Mesenchymal stem cell (in vitro differentiated cells and primary cell): ENCODE data around the gene NUP42.

Experiments used
- DNase-seq: peaks from one replicate; pipeline ENCODE4 v3.0.0-alpha.2; 2013
- H2AFZ ChIP-seq: one replicate; pipeline ENCODE4 v1.6.1; 2013; ENCODE audit warnings: low read depth, mild to moderate bottlenecking, control low read depth, inconsistent platforms, low read length, moderate library complexity
- H2AK5ac ChIP-seq: 2 replicates; pipeline ENCODE4 v1.6.1; 2013; ENCODE audit warnings: low read length, moderate library complexity, mild to moderate bottlenecking, inconsistent platforms; ENCODE audit not compliant: severe bottlenecking
- H2BK120ac ChIP-seq: one replicate; pipeline ENCODE4 v1.6.1; 2013; ENCODE audit warnings: low read depth, mild to moderate bottlenecking, inconsistent platforms, low read length, moderate library complexity
- H2BK12ac ChIP-seq, 2 experiments: one replicate each; pipeline ENCODE4 v1.6.1; 2013; ENCODE audit warnings: inconsistent platforms in 2 of 2, low read length in 2 of 2, mild to moderate bottlenecking in 2 of 2, moderate library complexity in 2 of 2, control low read depth in 1 of 2
- H2BK15ac ChIP-seq: one replicate; pipeline ENCODE4 v1.6.1; 2013; ENCODE audit warnings: mild to moderate bottlenecking, low read depth, inconsistent platforms; ENCODE audit not compliant: poor library complexity, severe bottlenecking
- H2BK5ac ChIP-seq: 2 replicates; pipeline ENCODE4 v1.6.1; 2013; ENCODE audit warnings: low read depth, mild to moderate bottlenecking, low read length, control low read depth, inconsistent platforms; ENCODE audit not compliant: poor library complexity, severe bottlenecking
- H3K14ac ChIP-seq, 2 experiments: one replicate each; pipeline ENCODE4 v1.6.1; 2013; ENCODE audit warnings: inconsistent platforms in 2 of 2, low read length in 2 of 2, control low read depth in 1 of 2, mild to moderate bottlenecking in 1 of 2, moderate library complexity in 1 of 2
- H3K18ac ChIP-seq, 2 experiments: one replicate each; pipeline ENCODE4 v1.6.1; 2013; ENCODE audit warnings: inconsistent platforms in 2 of 2, low read length in 2 of 2, control low read depth in 1 of 2, low read depth in 1 of 2, mild to moderate bottlenecking in 1 of 2
- H3K23ac ChIP-seq, 2 experiments: one replicate each; pipeline ENCODE4 v1.6.1; 2013; ENCODE audit warnings: inconsistent platforms in 2 of 2, low read length in 2 of 2, mild to moderate bottlenecking in 2 of 2, moderate library complexity in 2 of 2, control low read depth in 1 of 2
- H3K27ac ChIP-seq: 2 replicates; pipeline ENCODE4 v1.5.1; 2013; ENCODE audit warnings: mild to moderate bottlenecking, moderate library complexity, low read length, control low read depth, inconsistent platforms; ENCODE audit not compliant: poor library complexity, severe bottlenecking
- H3K27me3 ChIP-seq, 2 experiments: 2 replicates each; pipeline versions ENCODE4 v1.6.1 to v1.7.0; 2013; ENCODE audit warnings: low read length in 2 of 2, mild to moderate bottlenecking in 2 of 2, moderate library complexity in 2 of 2, control low read depth in 1 of 2, inconsistent platforms in 1 of 2; ENCODE audit not compliant: control insufficient read depth in 1 of 2, insufficient read depth in 1 of 2
- H3K36me3 ChIP-seq, 2 experiments: 2 replicates each; pipeline versions ENCODE4 v1.6.1 to v1.7.0; 2013; ENCODE audit warnings: low read length in 2 of 2, control low read depth in 1 of 2, inconsistent platforms in 1 of 2, low read depth in 1 of 2, mild to moderate bottlenecking in 1 of 2; ENCODE audit not compliant: insufficient read depth in 2 of 2, control insufficient read depth in 1 of 2
- H3K4ac ChIP-seq, 2 experiments: one replicate each; pipeline ENCODE4 v1.6.1; 2013; ENCODE audit warnings: inconsistent platforms in 2 of 2, low read length in 2 of 2, mild to moderate bottlenecking in 2 of 2, moderate library complexity in 2 of 2, control low read depth in 1 of 2, low read depth in 1 of 2
- H3K4me1 ChIP-seq: 2 replicates; pipeline ENCODE4 v1.6.1; 2013; ENCODE audit warnings: low read depth, low read length, control low read depth; ENCODE audit not compliant: control insufficient read depth, insufficient read depth
- H3K4me2 ChIP-seq: 2 replicates; pipeline ENCODE4 v1.6.1; 2013; ENCODE audit warnings: low read length, mild to moderate bottlenecking, inconsistent platforms; ENCODE audit not compliant: poor library complexity, severe bottlenecking
- H3K4me3 ChIP-seq, 2 experiments: 2 replicates each; pipeline versions ENCODE4 v1.5.1 to v1.7.0; 2013; ENCODE audit warnings: low read length in 2 of 2, mild to moderate bottlenecking in 2 of 2, control low read depth in 1 of 2, low read depth in 1 of 2; ENCODE audit not compliant: insufficient read depth in 1 of 2
- H3K79me1 ChIP-seq: replicated peaks from 2 replicates; pipeline ENCODE4 v1.6.1; 2013; ENCODE audit warnings: mild to moderate bottlenecking, control low read depth, low read length, inconsistent platforms; ENCODE audit not compliant: poor library complexity, severe bottlenecking
- H3K9ac ChIP-seq: 2 replicates; pipeline ENCODE4 v1.7.0; 2013; ENCODE audit warnings: mild to moderate bottlenecking, low read length, moderate library complexity
- H3K9me3 ChIP-seq: 2 replicates; pipeline ENCODE4 v1.7.0; 2013; ENCODE audit warnings: mild to moderate bottlenecking, low read length; ENCODE audit not compliant: control insufficient read depth
- H4K8ac ChIP-seq: one replicate; pipeline ENCODE4 v1.6.1; 2013; ENCODE audit warnings: inconsistent platforms, mild to moderate bottlenecking, low read length, moderate library complexity
- H4K91ac ChIP-seq: one replicate; pipeline ENCODE4 v1.6.1; 2013; ENCODE audit warnings: mild to moderate bottlenecking, low read length, inconsistent platforms
- WGBS: methylation state at CpG from one replicate; pipeline ENCODE4 v1.1.7; 2013; ENCODE audit warnings: mixed read lengths; 5-methylcytosine and 5-hydroxymethylcytosine counted together

Gene NUP42

GRCh38 chr7:23214423-23214822 is 32.6 kb downstream of the NUP42 start:
- no peak overlapping the region for H3K14ac ChIP-seq
- no peak overlapping the region for H3K4ac ChIP-seq
- no peak overlapping the region for H2AK5ac ChIP-seq
- no peak overlapping the region for H2BK5ac ChIP-seq
- no peak overlapping the region for H3K4me2 ChIP-seq
- H3K9ac ChIP-seq = no peak overlapping the region
- H3K9me3 ChIP-seq = no peaks in the 10 kb centered on the region
- no peak overlapping the region for H2BK120ac ChIP-seq
- H3K4me1 ChIP-seq = peaks cover 6% of the 10 kb centered on the region
- H3K27me3 ChIP-seq = peaks cover 0 to 6% of the 10 kb centered on the region in 2 experiments
- H3K79me1 ChIP-seq = no peaks in the 10 kb centered on the region
- H4K8ac ChIP-seq = no peak overlapping the region
- 96% methylated on average over 5 of the region's 5 CpGs for WGBS
- H3K4me3 ChIP-seq = no peak overlapping the region
- H2BK12ac ChIP-seq = no peak overlapping the region
- no peak overlapping the region for H2BK15ac ChIP-seq
- H3K27ac ChIP-seq = no peak overlapping the region
- H3K23ac ChIP-seq = peak overlapping the region in 1 of 2 experiments; percentile 50
- H3K36me3 ChIP-seq = no peaks in the 10 kb centered on the region
- H4K91ac ChIP-seq = no peak overlapping the region
- no peak overlapping the region for H2AFZ ChIP-seq
- DNase-seq = no peak
- H3K18ac ChIP-seq = no peak overlapping the region

- H3K79me1 ChIP-seq = no peaks in the 10 kb centered on the region
- H2BK120ac ChIP-seq = no peak overlapping the region
- H3K14ac ChIP-seq = no peak overlapping the region
- no peaks in the 10 kb centered on the region for H3K9me3 ChIP-seq
- H2AFZ ChIP-seq = no peak overlapping the region
- peaks cover 6% of the 10 kb centered on the region for H3K4me1 ChIP-seq
- no peak overlapping the region for H3K9ac ChIP-seq
- no peak overlapping the region for H4K91ac ChIP-seq
- no peak overlapping the region for H2BK12ac ChIP-seq
- no peak overlapping the region for H3K23ac ChIP-seq
- no peak overlapping the region for H2BK5ac ChIP-seq
- no peak for DNase-seq
- no peak overlapping the region for H3K4me2 ChIP-seq
- H2BK15ac ChIP-seq = no peak overlapping the region
- H3K27me3 ChIP-seq = peaks cover 0 to 6% of the 10 kb centered on the region in 2 experiments
- no peak overlapping the region for H3K4me3 ChIP-seq
- H3K27ac ChIP-seq = no peak overlapping the region
- WGBS = no CpG with 5 or more reads among the region's 6 CpGs
- H3K4ac ChIP-seq = no peak overlapping the region
- H4K8ac ChIP-seq = no peak overlapping the region
- no peak overlapping the region for H2AK5ac ChIP-seq
- no peaks in the 10 kb centered on the region for H3K36me3 ChIP-seq
- H3K18ac ChIP-seq = no peak overlapping the region
Measured at GRCh38 chr7:23214938-23215337, 33.1 kb downstream of the NUP42 start.

GRCh38 chr7:23216021-23216420 is 34.2 kb downstream of the NUP42 start:
- DNase-seq = no peak
- Histone ChIP-seq H3K4me3 (no peak overlapping the region), H3K36me3 (no peaks in the 10 kb centered on the region), H3K79me1 (no peaks in the 10 kb centered on the region), H2BK12ac (no peak overlapping the region), H2BK120ac (no peak overlapping the region), H4K8ac (no peak overlapping the region), H2AK5ac (no peak overlapping the region), H3K27me3 (peaks cover 0 to 6% of the 10 kb centered on the region in 2 experiments), H3K18ac (no peak overlapping the region), H4K91ac (no peak overlapping the region), H3K14ac (no peak overlapping the region), H3K4me1 (peaks cover 4% of the 10 kb centered on the region), H3K23ac (no peak overlapping the region), H3K4me2 (no peak overlapping the region), H3K4ac (no peak overlapping the region), H3K27ac (no peak overlapping the region), H2BK5ac (no peak overlapping the region), H3K9me3 (no peaks in the 10 kb centered on the region), H3K9ac (no peak overlapping the region), H2AFZ (no peak overlapping the region), H2BK15ac (no peak overlapping the region)
- WGBS = 75% methylated on average over 2 of the region's 2 CpGs

DNA sequence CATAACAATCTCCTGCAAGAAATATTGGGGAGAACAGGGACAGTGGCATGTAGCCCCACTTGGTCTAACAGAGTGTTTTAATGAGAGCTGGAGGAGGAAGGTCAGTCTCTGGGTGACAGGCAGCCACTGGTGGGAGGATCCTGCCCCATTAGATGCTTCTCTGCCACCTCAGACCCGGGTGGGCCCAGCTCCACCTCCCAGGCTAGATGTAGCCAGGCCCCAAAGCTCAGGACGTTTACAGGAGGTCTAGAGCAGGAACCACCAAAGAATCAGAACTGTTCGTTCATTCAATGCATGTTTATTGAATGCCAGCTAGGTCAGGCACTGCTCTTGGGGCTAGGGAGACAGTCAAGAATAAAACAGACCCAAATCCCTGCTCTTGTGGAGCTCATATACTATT is 36.3 kb downstream of the NUP42 start:
- Histone ChIP-seq H3K27me3 (no peaks in the 10 kb centered on the region), H3K9me3 (no peaks in the 10 kb centered on the region), H3K4me2 (no peak overlapping the region), H3K27ac (no peak overlapping the region), H2AFZ (no peak overlapping the region), H3K23ac (no peak overlapping the region), H2BK15ac (no peak overlapping the region), H3K4me1 (no peaks in the 10 kb centered on the region), H2AK5ac (no peak overlapping the region), H3K14ac (no peak overlapping the region), H2BK120ac (no peak overlapping the region), H3K4me3 (no peak overlapping the region), H3K18ac (peak overlapping the region in 1 of 2 experiments; percentile 14), H2BK5ac (no peak overlapping the region), H4K91ac (no peak overlapping the region), H3K79me1 (no peaks in the 10 kb centered on the region), H3K4ac (no peak overlapping the region), H2BK12ac (no peak overlapping the region), H3K9ac (no peak overlapping the region), H4K8ac (no peak overlapping the region), H3K36me3 (no peaks in the 10 kb centered on the region)
- WGBS = 54% methylated on average over 3 of the region's 3 CpGs
- no peak for DNase-seq
